GM12878 (cell line): Measurements from ENCODE around the gene ZBTB21. TPM values are rescaled to one million over a fixed set of nuclear protein-coding genes. Genes with fewer than 3 reads are reported as not detected.
A peak's percentile ranks its signal among the peaks of the same experiment; 100 is the strongest.

Experiments used
- ATAC-seq: fragments of 200-7000 bp; cut with Tn5 transposase; 3 replicates; pipeline ENCODE4 v1.9.1; 2020; ENCODE audit warnings: mild to moderate bottlenecking, moderate library complexity
- BruUV-seq: library from RNA; stranded (reverse); fragments of 400-500 nt; replicated peaks from 2 replicates; lab custom pipeline; 2021; lab: Mats Ljungman, UMichigan
- CTCF ChIA-PET: fragments of 300-600 bp; sonication (Branson Sonifier 250); formaldehyde crosslinking; extraction: SDS; loops from one replicate; lab custom pipeline; 2021; ENCODE audit warnings: inconsistent platforms; lab: Yijun Ruan, JAX
- POLR2A ChIA-PET: fragments of 350-600 bp; formaldehyde crosslinking; extraction: SDS; loops from one replicate; lab custom pipeline; 2021; ENCODE audit warnings: inconsistent platforms; lab: Charles Lee
- RAD21 ChIA-PET: fragments of 300-600 bp; sonication (Branson Sonifier 250); formaldehyde crosslinking; loops from one replicate; lab custom pipeline; 2023; ENCODE audit warnings: antibody characterized with exemption; ENCODE audit not compliant: unreplicated experiment; lab: Charles Lee
- SMC1A ChIA-PET: fragments of 300-600 bp; sonication (Branson Sonifier 250); formaldehyde crosslinking; loops from one replicate; lab custom pipeline; 2023; ENCODE audit not compliant: unreplicated experiment, uncharacterized antibody; lab: Charles Lee
- DNase-seq: peaks from one replicate; pipeline ENCODE4 v3.0.0-alpha.2; 2011; ENCODE audit warnings: low read depth, low spot score
- FAIRE-seq: peaks from 3 replicates; lab custom pipeline; 2011; peaks lifted over from hg19 to GRCh38; lab: Jason Lieb, UNC
- H2AFZ ChIP-seq: 2 replicates; pipeline ENCODE4 v1.6.0; 2011; ENCODE audit warnings: low read depth, low read length, control low read depth; ENCODE audit not compliant: control insufficient read depth
- H3K27ac ChIP-seq: 2 replicates; pipeline ENCODE4 v1.5.1; 2011; ENCODE audit warnings: control low read depth; ENCODE audit not compliant: control insufficient read depth, insufficient read depth
- H3K27me3 ChIP-seq, 2 experiments: replicated peaks in 1 of 2; 2 replicates each; pipeline versions ENCODE4 v1.6.0 to v1.6.1; 2011; ENCODE audit warnings: low read length in 1 of 2; ENCODE audit not compliant: control insufficient read depth in 2 of 2, insufficient read depth in 2 of 2
- H3K36me3 ChIP-seq, 2 experiments: 2 replicates each; pipeline ENCODE4 v1.5.1; 2011; ENCODE audit warnings: low read length in 1 of 2; ENCODE audit not compliant: control insufficient read depth in 2 of 2, insufficient read depth in 2 of 2
- H3K4me1 ChIP-seq: 2 replicates; pipeline ENCODE4 v1.6.1; 2011; ENCODE audit warnings: mild to moderate bottlenecking, low read length, moderate library complexity, mixed read lengths; ENCODE audit not compliant: control insufficient read depth, insufficient read depth
- H3K4me2 ChIP-seq: 2 replicates; pipeline ENCODE4 v1.6.0; 2011; ENCODE audit warnings: control low read depth; ENCODE audit not compliant: control insufficient read depth, insufficient read depth
- H3K4me3 ChIP-seq: fragments of 200-600 bp; sonication (generic); 2 replicates; pipeline ENCODE4 v1.5.1; 2016
- H3K79me2 ChIP-seq: 2 replicates; pipeline ENCODE4 v1.6.0; 2011; ENCODE audit warnings: low read length; ENCODE audit not compliant: control insufficient read depth, insufficient read depth
- H3K9ac ChIP-seq: 2 replicates; pipeline ENCODE4 v1.8.0; 2011; ENCODE audit warnings: low read length, control low read depth, mixed read lengths; ENCODE audit not compliant: control insufficient read depth, insufficient read depth
- H3K9me3 ChIP-seq: replicated peaks from 3 replicates; pipeline ENCODE4 v1.5.1; 2011; ENCODE audit warnings: mild to moderate bottlenecking, low read length; ENCODE audit not compliant: control insufficient read depth, insufficient read depth
- H4K20me1 ChIP-seq: 2 replicates; pipeline ENCODE4 v1.6.0; 2011; ENCODE audit not compliant: control insufficient read depth, insufficient read depth
- WGBS: methylation state at CpG from one replicate; pipeline ENCODE4 v1.1.6; 2016; ENCODE audit warnings: low lambda C conversion rate; ENCODE audit not compliant: insufficient replicate concordance, insufficient coverage; ENCODE audit errors: missing lambda C conversion rate; 5-methylcytosine and 5-hydroxymethylcytosine counted together
- in situ Hi-C: fragments of 300-500 bp; cut with MboI; formaldehyde crosslinking; loops from 9 replicates; pipeline ENCODE4 v1.14.3; 2018; ENCODE audit warnings: mixed read lengths
- intact Hi-C: fragments of 100-400 bp; cut with micrococcal nuclease; formaldehyde crosslinking; loops from one replicate; pipeline ENCODE4 v1.14.2; 2022; ENCODE audit not compliant: unreplicated experiment
- polyA plus RNA-seq, 11 experiments: library from polyadenylated mRNA; depleted of rRNA in 4 of 11; unstranded in 6 of 11; stranded (reverse) in 5 of 11; fragments of >200 nt; fragmentation: Nextera tagmentation in 4 of 11; fragmentation: Illumina TruSeq in 1 of 11; extraction: Ambion mirVana in 4 of 11; extraction: Trizol in 1 of 11; gene quantifications; 1 replicate in 1 of 11; 2 replicates in 10 of 11; pipeline versions ENCODE4 v1.2.1 to v1.2.3, GENCODE V29; 2011 to 2016; ENCODE audit warnings: inconsistent platforms in 2 of 11, missing spikeins in 2 of 11, low read depth in 1 of 11
- total RNA-seq, 4 experiments: library from RNA; depleted of rRNA in 3 of 4; stranded (reverse); fragments of >200 nt in 3 of 4; fragmentation: Illumina TruSeq in 1 of 4; extraction: Trizol in 1 of 4; gene quantifications; 2 replicates each; pipeline versions ENCODE4 v1.2.1 to v1.2.3, GENCODE V29; 2013 to 2021
- TF ChIP-seq, protein P1 (sequence below): IDR thresholded peaks from 2 replicates; pipeline ENCODE4 v1.6.1; 2011; ENCODE audit warnings: borderline replicate concordance, low read depth, mild to moderate bottlenecking, moderate library complexity, low read length; ENCODE audit not compliant: insufficient read depth, poor library complexity, severe bottlenecking
- TF ChIP-seq, protein P2 (sequence below): fragments of 450-650 bp; IDR thresholded peaks from 2 replicates; pipeline ENCODE4 v1.6.1; 2016; ENCODE audit warnings: mild to moderate bottlenecking, moderate library complexity, borderline replicate concordance

ZBTB21 gene
- total and polyA plus RNA-seq, 10 of the 15 experiments (the other 5 are each of a cell fraction or from before 2014, with no cell fraction given): 1.8 to 21.6 (median 10.6) TPM

DNA sequence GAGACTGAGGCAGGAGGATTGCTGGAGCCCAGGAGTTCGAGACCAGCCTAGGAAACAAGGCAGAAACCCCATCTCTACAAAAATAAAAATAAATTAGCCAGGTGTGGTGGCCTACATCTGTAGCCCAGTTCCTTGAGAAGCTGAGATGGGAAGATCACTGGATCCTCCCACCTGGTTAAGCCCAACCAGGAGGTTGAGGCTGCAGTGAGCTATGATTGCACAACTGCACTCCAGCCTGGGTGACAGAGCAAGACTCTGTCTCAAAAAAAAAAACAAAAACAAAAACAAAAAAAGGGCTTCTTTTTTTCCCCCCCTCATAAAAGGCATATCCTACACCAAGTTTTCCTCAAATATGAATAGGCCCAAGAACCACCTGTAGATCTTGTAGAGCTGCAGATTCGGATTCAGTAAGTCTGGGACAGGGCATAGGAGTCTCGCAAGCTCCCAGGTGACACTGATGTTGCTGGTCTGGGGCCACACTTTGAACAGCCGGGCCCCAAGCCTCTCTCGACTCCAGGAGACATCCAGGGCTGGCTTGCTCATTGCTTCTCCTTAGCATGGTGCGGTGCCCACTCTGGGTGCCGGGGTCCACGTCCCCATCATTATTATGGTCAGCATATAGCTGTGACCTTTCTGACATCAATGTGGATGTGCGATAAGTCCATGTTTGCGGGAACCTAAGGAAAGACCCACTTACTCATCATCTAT, 38.9 kb upstream of the ZBTB21 start:
- ChIA-PET POLR2A (no interaction called here), RAD21 (no interaction called here), CTCF (interaction anchor here (1.0 to 1.1 kb wide), 3 partner anchors 16 to 69 kb away, joined by 3 to 4 read pairs (median 3); no protein-coding TSS in a partner anchor), SMC1A (interaction anchor here (1.0 kb wide), 1 partner anchor 154 kb away, joined by 3 read pairs; no protein-coding TSS in a partner anchor)
- H3K27me3 ChIP-seq: no peaks in the 10 kb centered on the region
- H3K36me3 ChIP-seq: no peaks in the 10 kb centered on the region
- H3K4me1 ChIP-seq: no peaks in the 10 kb centered on the region
- no peak overlapping the region for H3K27ac ChIP-seq
- no TSS peak for BruUV-seq
- in situ Hi-C loops: loop anchor here (10.0 kb wide), 1 partner anchor 56 kb away; no protein-coding TSS in a partner anchor
- H3K79me2 ChIP-seq: no peaks in the 10 kb centered on the region
- WGBS: 65% methylated on average over 10 of the region's 10 CpGs
- no peak for FAIRE-seq
- no peak overlapping the region for H3K4me3 ChIP-seq
- H2AFZ ChIP-seq: no peak overlapping the region
- DNase-seq: no peak
- TF ChIP-seq, protein P1, sequence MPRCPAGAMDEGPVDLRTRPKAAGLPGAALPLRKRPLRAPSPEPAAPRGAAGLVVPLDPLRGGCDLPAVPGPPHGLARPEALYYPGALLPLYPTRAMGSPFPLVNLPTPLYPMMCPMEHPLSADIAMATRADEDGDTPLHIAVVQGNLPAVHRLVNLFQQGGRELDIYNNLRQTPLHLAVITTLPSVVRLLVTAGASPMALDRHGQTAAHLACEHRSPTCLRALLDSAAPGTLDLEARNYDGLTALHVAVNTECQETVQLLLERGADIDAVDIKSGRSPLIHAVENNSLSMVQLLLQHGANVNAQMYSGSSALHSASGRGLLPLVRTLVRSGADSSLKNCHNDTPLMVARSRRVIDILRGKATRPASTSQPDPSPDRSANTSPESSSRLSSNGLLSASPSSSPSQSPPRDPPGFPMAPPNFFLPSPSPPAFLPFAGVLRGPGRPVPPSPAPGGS: peak; percentile 18
- TF ChIP-seq, protein P2, sequence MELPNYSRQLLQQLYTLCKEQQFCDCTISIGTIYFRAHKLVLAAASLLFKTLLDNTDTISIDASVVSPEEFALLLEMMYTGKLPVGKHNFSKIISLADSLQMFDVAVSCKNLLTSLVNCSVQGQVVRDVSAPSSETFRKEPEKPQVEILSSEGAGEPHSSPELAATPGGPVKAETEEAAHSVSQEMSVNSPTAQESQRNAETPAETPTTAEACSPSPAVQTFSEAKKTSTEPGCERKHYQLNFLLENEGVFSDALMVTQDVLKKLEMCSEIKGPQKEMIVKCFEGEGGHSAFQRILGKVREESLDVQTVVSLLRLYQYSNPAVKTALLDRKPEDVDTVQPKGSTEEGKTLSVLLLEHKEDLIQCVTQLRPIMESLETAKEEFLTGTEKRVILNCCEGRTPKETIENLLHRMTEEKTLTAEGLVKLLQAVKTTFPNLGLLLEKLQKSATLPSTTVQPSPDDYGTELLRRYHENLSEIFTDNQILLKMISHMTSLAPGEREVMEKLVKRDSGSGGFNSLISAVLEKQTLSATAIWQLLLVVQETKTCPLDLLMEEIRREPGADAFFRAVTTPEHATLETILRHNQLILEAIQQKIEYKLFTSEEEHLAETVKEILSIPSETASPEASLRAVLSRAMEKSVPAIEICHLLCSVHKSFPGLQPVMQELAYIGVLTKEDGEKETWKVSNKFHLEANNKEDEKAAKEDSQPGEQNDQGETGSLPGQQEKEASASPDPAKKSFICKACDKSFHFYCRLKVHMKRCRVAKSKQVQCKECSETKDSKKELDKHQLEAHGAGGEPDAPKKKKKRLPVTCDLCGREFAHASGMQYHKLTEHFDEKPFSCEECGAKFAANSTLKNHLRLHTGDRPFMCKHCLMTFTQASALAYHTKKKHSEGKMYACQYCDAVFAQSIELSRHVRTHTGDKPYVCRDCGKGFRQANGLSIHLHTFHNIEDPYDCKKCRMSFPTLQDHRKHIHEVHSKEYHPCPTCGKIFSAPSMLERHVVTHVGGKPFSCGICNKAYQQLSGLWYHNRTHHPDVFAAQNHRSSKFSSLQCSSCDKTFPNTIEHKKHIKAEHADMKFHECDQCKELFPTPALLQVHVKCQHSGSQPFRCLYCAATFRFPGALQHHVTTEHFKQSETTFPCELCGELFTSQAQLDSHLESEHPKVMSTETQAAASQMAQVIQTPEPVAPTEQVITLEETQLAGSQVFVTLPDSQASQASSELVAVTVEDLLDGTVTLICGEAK: no peak
- H3K4me2 ChIP-seq: no peak overlapping the region
- ATAC-seq: no peak
- H3K9me3 ChIP-seq: no peaks in the 10 kb centered on the region
- H3K9ac ChIP-seq: no peak overlapping the region
- no peaks in the 10 kb centered on the region for H4K20me1 ChIP-seq
- intact Hi-C loops: no loop called here
